K562 (cell line): ENCODE data around the gene ZNF234. TPM values are rescaled to one million over a fixed set of nuclear protein-coding genes. Genes with fewer than 3 reads are reported as not detected.

ENCODE experiments used
- CC2D1A ChIP-seq: fragments of 450-650 bp; IDR thresholded peaks from 2 replicates; pipeline ENCODE4 v1.6.1; 2017; ENCODE audit warnings: mild to moderate bottlenecking
- ESRRA ChIP-seq: fragments of 450-650 bp; IDR thresholded peaks from 2 replicates; pipeline ENCODE4 v1.6.1; 2014; ENCODE audit warnings: low read depth, mild to moderate bottlenecking, moderate library complexity, borderline replicate concordance
- GABPA ChIP-seq: fragments of 200-800 bp; sonication (Bioruptor generic); conservative IDR thresholded peaks from 2 replicates; pipeline ENCODE4 v1.6.1; 2016; ENCODE audit warnings: low read depth, missing genetic modification characterization, missing compliant biosample characterization
- HOXB6 ChIP-seq: fragments of 250-450 bp; sonication (Bioruptor Pico); IDR thresholded peaks from 2 replicates; pipeline ENCODE4 v1.5.1; 2022; ENCODE audit warnings: mild to moderate bottlenecking, borderline replicate concordance
- KDM2B ChIP-seq: fragments of 250-450 bp; sonication (Bioruptor Pico); IDR thresholded peaks from 2 replicates; pipeline ENCODE4 v1.8.0; 2021; ENCODE audit warnings: mild to moderate bottlenecking, moderate library complexity
- MIER1 ChIP-seq: fragments of 450-650 bp; IDR thresholded peaks from 2 replicates; pipeline ENCODE4 v1.6.1; 2016; ENCODE audit warnings: antibody characterized with exemption, mild to moderate bottlenecking, low read depth
- NEUROD1 ChIP-seq: fragments of 150-350 bp; IDR thresholded peaks from 2 replicates; pipeline ENCODE4 v1.6.1; 2014; ENCODE audit warnings: borderline replicate concordance, low read length, low read depth; ENCODE audit not compliant: partially characterized antibody
- NR2C1 ChIP-seq, 2 experiments: fragments of 450-650 bp; IDR thresholded peaks; 2 replicates each; pipeline ENCODE4 v1.6.1; 2017; ENCODE audit warnings: mild to moderate bottlenecking in 2 of 2, antibody characterized with exemption in 1 of 2, inconsistent platforms in 1 of 2, missing compliant biosample characterization in 1 of 2, missing genetic modification characterization in 1 of 2
- OTX1 ChIP-seq: fragments of 450-650 bp; formaldehyde crosslinking; IDR thresholded peaks from 2 replicates; pipeline ENCODE4 v1.4.0; 2022; ENCODE audit warnings: mild to moderate bottlenecking
- PHB2 ChIP-seq: fragments of 450-650 bp; IDR thresholded peaks from 2 replicates; pipeline ENCODE4 v1.6.1; 2017; ENCODE audit warnings: low read depth
- POLR2H ChIP-seq: IDR thresholded peaks from 2 replicates; pipeline ENCODE4 v1.6.1; 2016; ENCODE audit warnings: missing genetic modification characterization, low read depth, mild to moderate bottlenecking, control low read depth, missing compliant biosample characterization, moderate library complexity
- PRPF4 ChIP-seq: fragments of 200-400 bp; formaldehyde crosslinking; IDR thresholded peaks from one replicate; pipeline ENCODE4 v1.6.1; 2017; ENCODE audit warnings: low read length, low read depth, mild to moderate bottlenecking; ENCODE audit not compliant: insufficient read depth, poor library complexity, severe bottlenecking
- SNRNP70 ChIP-seq: fragments of 200-400 bp; formaldehyde crosslinking; optimal IDR thresholded peaks from 2 replicates; pipeline ENCODE3; 2017; ENCODE audit warnings: low read depth, low read length
- ZNF561 ChIP-seq: fragments of 450-650 bp; formaldehyde crosslinking; conservative IDR thresholded peaks from 2 replicates; pipeline ENCODE4 v1.4.0; 2020; ENCODE audit warnings: mild to moderate bottlenecking, moderate library complexity
- polyA plus RNA-seq, 8 experiments: library from polyadenylated mRNA; depleted of rRNA in 4 of 8; stranded (reverse) in 5 of 8; unstranded in 3 of 8; fragments of >200 nt; fragmentation: Nextera tagmentation in 2 of 8; fragmentation: Illumina TruSeq in 1 of 8; extraction: Ambion mirVana in 2 of 8; extraction: Trizol in 1 of 8; gene quantifications; 2 replicates each; pipeline versions ENCODE4 v1.2.1 to v1.2.3, GENCODE V29; 2011 to 2014; ENCODE audit warnings: inconsistent platforms in 1 of 8, missing spikeins in 1 of 8
- total RNA-seq, 7 experiments: library from RNA; depleted of rRNA in 6 of 7; stranded (reverse); fragments of >200 nt in 6 of 7; fragmentation: Illumina TruSeq in 2 of 7; extraction: Trizol in 2 of 7; gene quantifications; 2 replicates each; pipeline versions ENCODE4 v1.2.1 to v1.2.3, GENCODE V29; 2011 to 2021; ENCODE audit warnings: low replicate concordance in 1 of 7
- TF ChIP-seq, protein P1 (sequence below): fragments of 150-350 bp; conservative IDR thresholded peaks from 2 replicates; pipeline ENCODE4 v1.6.1; 2014; ENCODE audit warnings: low read length
- TF ChIP-seq, protein P2 (sequence below): fragments of 250-450 bp; sonication (Bioruptor Pico); IDR thresholded peaks from 2 replicates; pipeline ENCODE4 v1.8.0; 2022; ENCODE audit warnings: inconsistent platforms
- TF ChIP-seq, protein P3 (sequence below): fragments of 250-450 bp; sonication (Bioruptor Pico); IDR thresholded peaks from 2 replicates; pipeline ENCODE4 v1.8.0; 2022; ENCODE audit warnings: moderate library complexity, mild to moderate bottlenecking, inconsistent platforms
- TF ChIP-seq, protein P4 (sequence below), 2 experiments: IDR thresholded peaks; 2 replicates each; pipeline ENCODE4 v1.6.1; 2012; ENCODE audit warnings: improper control_type of control experiment in 2 of 2, low read depth in 2 of 2, low read length in 2 of 2, borderline replicate concordance in 1 of 2

Gene ZNF234
- total and polyA plus RNA-seq, 9 of the 15 experiments (the other 6 are each of a cell fraction or from before 2014, with no cell fraction given) = 0.82 to 2.9 (median 1.5) TPM

DNA sequence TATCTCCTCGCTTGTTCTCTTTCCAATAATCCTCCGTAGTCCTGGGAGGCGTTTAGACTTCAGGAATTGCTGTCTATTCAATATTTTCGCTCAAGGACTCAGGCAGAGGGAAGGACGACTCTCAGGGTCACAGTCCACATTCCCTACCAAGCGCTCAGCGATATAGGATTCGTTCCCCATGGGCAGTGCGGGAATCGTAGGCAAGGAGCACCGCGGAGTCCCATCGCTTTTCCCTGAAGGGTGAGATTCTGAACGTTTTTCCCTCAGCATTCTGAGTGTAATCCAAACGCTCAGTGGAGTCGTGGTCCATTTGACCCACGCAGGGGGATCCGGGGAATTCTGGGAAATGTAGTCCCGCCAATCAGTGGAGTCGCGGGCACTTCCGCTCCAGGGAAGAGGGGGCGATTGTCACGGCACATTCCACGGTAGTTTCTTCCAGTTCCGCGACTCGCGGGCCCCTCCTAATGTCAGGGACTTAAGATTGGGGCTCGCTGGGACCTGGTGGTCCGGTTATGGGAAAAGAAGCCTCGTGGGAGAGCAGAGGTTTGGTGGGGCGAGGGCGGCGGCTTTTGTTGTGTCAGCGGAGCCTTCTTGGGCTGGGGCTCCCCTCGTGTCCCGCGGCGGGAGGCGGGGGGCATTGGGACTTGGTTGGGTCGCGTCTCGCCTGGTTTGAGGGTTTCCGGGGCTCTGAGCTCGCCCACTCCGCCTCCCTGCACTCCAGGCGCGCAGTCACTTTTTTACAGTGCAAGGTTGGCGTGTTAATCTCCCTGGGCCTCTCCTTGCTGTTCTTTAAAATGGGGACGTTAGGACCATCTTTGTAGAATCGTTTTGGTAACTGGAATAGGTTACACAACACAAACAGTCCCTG is at the start of gene ZNF234 (continued):
- TF ChIP-seq, protein P1, sequence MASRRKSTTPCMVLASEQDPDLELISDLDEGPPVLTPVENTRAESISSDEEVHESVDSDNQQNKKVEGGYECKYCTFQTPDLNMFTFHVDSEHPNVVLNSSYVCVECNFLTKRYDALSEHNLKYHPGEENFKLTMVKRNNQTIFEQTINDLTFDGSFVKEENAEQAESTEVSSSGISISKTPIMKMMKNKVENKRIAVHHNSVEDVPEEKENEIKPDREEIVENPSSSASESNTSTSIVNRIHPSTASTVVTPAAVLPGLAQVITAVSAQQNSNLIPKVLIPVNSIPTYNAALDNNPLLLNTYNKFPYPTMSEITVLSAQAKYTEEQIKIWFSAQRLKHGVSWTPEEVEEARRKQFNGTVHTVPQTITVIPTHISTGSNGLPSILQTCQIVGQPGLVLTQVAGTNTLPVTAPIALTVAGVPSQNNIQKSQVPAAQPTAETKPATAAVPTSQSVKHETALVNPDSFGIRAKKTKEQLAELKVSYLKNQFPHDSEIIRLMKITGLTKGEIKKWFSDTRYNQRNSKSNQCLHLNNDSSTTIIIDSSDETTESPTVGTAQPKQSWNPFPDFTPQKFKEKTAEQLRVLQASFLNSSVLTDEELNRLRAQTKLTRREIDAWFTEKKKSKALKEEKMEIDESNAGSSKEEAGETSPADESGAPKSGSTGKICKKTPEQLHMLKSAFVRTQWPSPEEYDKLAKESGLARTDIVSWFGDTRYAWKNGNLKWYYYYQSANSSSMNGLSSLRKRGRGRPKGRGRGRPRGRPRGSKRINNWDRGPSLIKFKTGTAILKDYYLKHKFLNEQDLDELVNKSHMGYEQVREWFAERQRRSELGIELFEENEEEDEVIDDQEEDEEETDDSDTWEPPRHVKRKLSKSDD = no peak
- TF ChIP-seq KDM2B (CRISPR knock-in tag) = no peak
- no peak for TF ChIP-seq ESRRA
- TF ChIP-seq MIER1 = no peak
- no peak for TF ChIP-seq HOXB6
- TF ChIP-seq POLR2H (tag) = no peak
- TF ChIP-seq, protein P2, sequence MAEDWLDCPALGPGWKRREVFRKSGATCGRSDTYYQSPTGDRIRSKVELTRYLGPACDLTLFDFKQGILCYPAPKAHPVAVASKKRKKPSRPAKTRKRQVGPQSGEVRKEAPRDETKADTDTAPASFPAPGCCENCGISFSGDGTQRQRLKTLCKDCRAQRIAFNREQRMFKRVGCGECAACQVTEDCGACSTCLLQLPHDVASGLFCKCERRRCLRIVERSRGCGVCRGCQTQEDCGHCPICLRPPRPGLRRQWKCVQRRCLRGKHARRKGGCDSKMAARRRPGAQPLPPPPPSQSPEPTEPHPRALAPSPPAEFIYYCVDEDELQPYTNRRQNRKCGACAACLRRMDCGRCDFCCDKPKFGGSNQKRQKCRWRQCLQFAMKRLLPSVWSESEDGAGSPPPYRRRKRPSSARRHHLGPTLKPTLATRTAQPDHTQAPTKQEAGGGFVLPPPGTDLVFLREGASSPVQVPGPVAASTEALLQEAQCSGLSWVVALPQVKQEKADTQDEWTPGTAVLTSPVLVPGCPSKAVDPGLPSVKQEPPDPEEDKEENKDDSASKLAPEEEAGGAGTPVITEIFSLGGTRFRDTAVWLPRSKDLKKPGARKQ (CRISPR knock-in tag) = peak; percentile 89
- no peak for TF ChIP-seq SNRNP70
- TF ChIP-seq ZNF561 (CRISPR knock-in tag) = no peak
- no peak for TF ChIP-seq OTX1 (CRISPR knock-in tag)
- no peak for TF ChIP-seq CC2D1A
- TF ChIP-seq GABPA (tag) = peak; percentile 82
- no peak for TF ChIP-seq PHB2
- TF ChIP-seq PRPF4 = no peak
- TF ChIP-seq, protein P3, sequence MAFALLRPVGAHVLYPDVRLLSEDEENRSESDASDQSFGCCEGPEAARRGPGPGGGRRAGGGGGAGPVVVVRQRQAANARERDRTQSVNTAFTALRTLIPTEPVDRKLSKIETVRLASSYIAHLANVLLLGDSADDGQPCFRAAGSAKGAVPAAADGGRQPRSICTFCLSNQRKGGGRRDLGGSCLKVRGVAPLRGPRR (CRISPR knock-in tag) = no peak
- no peak for TF ChIP-seq NEUROD1
- peak; percentile 86 for TF ChIP-seq NR2C1 (IDR thresholded peaks at IDR 0.05)
- TF ChIP-seq NR2C1 (tag; IDR thresholded peaks at IDR 0.05) = peak; percentile 90
- TF ChIP-seq, protein P4, sequence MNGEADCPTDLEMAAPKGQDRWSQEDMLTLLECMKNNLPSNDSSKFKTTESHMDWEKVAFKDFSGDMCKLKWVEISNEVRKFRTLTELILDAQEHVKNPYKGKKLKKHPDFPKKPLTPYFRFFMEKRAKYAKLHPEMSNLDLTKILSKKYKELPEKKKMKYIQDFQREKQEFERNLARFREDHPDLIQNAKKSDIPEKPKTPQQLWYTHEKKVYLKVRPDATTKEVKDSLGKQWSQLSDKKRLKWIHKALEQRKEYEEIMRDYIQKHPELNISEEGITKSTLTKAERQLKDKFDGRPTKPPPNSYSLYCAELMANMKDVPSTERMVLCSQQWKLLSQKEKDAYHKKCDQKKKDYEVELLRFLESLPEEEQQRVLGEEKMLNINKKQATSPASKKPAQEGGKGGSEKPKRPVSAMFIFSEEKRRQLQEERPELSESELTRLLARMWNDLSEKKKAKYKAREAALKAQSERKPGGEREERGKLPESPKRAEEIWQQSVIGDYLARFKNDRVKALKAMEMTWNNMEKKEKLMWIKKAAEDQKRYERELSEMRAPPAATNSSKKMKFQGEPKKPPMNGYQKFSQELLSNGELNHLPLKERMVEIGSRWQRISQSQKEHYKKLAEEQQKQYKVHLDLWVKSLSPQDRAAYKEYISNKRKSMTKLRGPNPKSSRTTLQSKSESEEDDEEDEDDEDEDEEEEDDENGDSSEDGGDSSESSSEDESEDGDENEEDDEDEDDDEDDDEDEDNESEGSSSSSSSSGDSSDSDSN (IDR thresholded peaks at IDR 0.05; ENCODE audit: borderline replicate concordance in 1 of 2, low read depth in 2 of 2, low read length in 2 of 2) = no peak
